CD8-positive, alpha-beta memory T cell (primary cell): Measurements from ENCODE around the gene AKAP14. TPM values are rescaled to one million over a fixed set of nuclear protein-coding genes. Genes with fewer than 3 reads are reported as not detected.
"Not testable (repeated sequence)": the region's sequence is repeated elsewhere in the genome, so short reads cannot be mapped to it uniquely, and the experiment has no call there.

Experiments used
- CTCF ChIA-PET: fragments of 350-600 bp; sonication (Branson Sonifier 250); formaldehyde crosslinking; loops from one replicate; lab custom pipeline; 2021; ENCODE audit warnings: antibody characterized with exemption; lab: Charles Lee
- POLR2A ChIA-PET: fragments of 350-600 bp; sonication (Branson Sonifier 250); formaldehyde crosslinking; loops from one replicate; lab custom pipeline; 2021; ENCODE audit warnings: antibody characterized with exemption; lab: Charles Lee
- DNase-seq, 5 donors: peaks; one replicate each; pipeline versions ENCODE4 v3.0.0 to v3.0.0-alpha.2; 2020 to 2022; ENCODE audit warnings: mixed read lengths in 1 of 5
- H3K27ac ChIP-seq: one replicate; pipeline ENCODE4 v1.7.0; 2013; ENCODE audit warnings: low read depth, mild to moderate bottlenecking, low read length, moderate library complexity
- H3K27me3 ChIP-seq: 2 replicates; pipeline ENCODE4 v1.7.0; 2013; ENCODE audit warnings: low read length, mild to moderate bottlenecking; ENCODE audit not compliant: insufficient read depth, poor library complexity, severe bottlenecking
- H3K36me3 ChIP-seq: 2 replicates; pipeline ENCODE4 v1.7.0; 2013; ENCODE audit warnings: mild to moderate bottlenecking, low read length, moderate library complexity; ENCODE audit not compliant: insufficient read depth
- H3K4me1 ChIP-seq: 2 replicates; pipeline ENCODE4 v1.7.0; 2013; ENCODE audit warnings: mild to moderate bottlenecking, low read length, moderate library complexity; ENCODE audit not compliant: insufficient read depth
- H3K4me3 ChIP-seq: 2 replicates; pipeline ENCODE4 v1.7.0; 2013; ENCODE audit warnings: mild to moderate bottlenecking, low read length
- H3K9me3 ChIP-seq: 2 replicates; pipeline ENCODE4 v1.7.0; 2013; ENCODE audit warnings: mild to moderate bottlenecking, low read length
- H3K27ac Mint-ChIP-seq, 8 donors: one replicate each; pipeline ENCODE4 v1.8.0; 2020 to 2021; ENCODE audit warnings: mixed read lengths in 8 of 8, mild to moderate bottlenecking in 6 of 8, inconsistent platforms in 3 of 8, moderate library complexity in 3 of 8
- H3K27me3 Mint-ChIP-seq, 2 donors: one replicate each; pipeline ENCODE4 v1.8.0; 2020 to 2021; ENCODE audit warnings: mixed read lengths in 2 of 2, mild to moderate bottlenecking in 1 of 2, moderate library complexity in 1 of 2
- H3K36me3 Mint-ChIP-seq, 3 donors: one replicate each; pipeline ENCODE4 v1.8.0; 2020 to 2021; ENCODE audit warnings: mixed read lengths in 3 of 3, inconsistent platforms in 1 of 3, mild to moderate bottlenecking in 1 of 3
- H3K4me1 Mint-ChIP-seq, 3 donors: one replicate each; pipeline ENCODE4 v1.8.0; 2020 to 2021; ENCODE audit warnings: mixed read lengths in 3 of 3, inconsistent platforms in 1 of 3, mild to moderate bottlenecking in 1 of 3
- H3K4me3 Mint-ChIP-seq, 7 donors: one replicate each; pipeline ENCODE4 v1.8.0; 2020 to 2021; ENCODE audit warnings: mixed read lengths in 7 of 7, mild to moderate bottlenecking in 6 of 7, moderate library complexity in 4 of 7, inconsistent platforms in 2 of 7
- H3K9me3 Mint-ChIP-seq, 5 donors: one replicate each; pipeline ENCODE4 v1.8.0; 2020 to 2022; ENCODE audit warnings: mixed read lengths in 5 of 5, mild to moderate bottlenecking in 3 of 5, moderate library complexity in 2 of 5, inconsistent platforms in 1 of 5
- polyA plus RNA-seq: library from polyadenylated mRNA; unstranded; fragments of 300-500 nt; fragmentation: Illumina TruSeq; gene quantifications from one replicate; pipeline ENCODE4 v1.2.3, GENCODE V29; 2021
- total RNA-seq, 2 experiments: library from RNA; stranded (reverse); gene quantifications; one replicate each; pipeline ENCODE4 v1.2.3, GENCODE V29; 2021

The AKAP14 gene
- total and polyA plus RNA-seq, 3 experiments from 2014 or later = not detected

DNA sequence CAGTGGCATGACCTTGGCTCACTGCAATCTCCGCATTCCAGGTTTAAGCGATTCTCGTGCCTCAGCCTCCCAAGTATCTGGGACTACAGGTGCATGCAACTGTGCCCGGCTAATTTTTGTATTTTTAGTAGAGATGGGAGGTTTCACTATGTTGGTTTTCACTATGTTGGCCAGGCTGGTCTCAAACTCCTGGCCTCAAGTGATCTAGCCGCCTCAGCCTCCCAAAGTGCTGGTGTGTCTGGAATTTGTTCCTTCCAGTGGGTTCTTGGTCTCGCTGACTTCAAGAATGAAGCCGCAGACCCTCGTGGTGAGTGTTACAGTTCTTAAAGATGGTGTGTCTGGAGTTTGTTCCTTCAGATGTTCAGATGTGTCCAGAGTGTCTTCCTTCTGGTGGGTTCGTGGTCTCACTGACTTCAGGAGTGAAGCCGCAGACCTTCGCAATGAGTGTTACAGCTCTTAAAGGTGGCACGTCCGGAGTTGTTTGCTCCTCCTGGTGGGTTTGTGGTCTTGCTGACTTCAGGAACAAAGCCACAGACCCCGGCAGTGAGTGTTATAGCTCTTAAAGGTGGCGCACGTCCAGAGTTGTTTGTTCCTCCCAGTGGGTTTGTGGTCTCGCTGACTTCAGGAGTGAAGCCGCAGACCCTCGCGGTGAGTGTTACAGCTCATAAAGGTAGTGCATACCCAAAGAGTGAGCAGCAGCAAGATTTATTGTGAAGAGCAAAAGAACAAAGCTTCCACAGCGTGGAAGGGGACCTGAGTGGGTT lies 60.3 kb downstream of the AKAP14 start:
- not testable (repeated sequence) for H3K9me3 ChIP-seq, H3K36me3 ChIP-seq, H3K4me1 ChIP-seq, H3K27ac ChIP-seq, H3K27me3 ChIP-seq, H3K36me3 Mint-ChIP-seq, H3K9me3 Mint-ChIP-seq, H3K4me3 ChIP-seq
- Mint-ChIP-seq H3K27me3 (peaks cover 0 to 16% of the 10 kb centered on the region in 2 donors), H3K4me1 (peaks cover 23 to 38% (median 25%) of the 10 kb centered on the region in 3 donors), H3K4me3 (peak overlapping the region; percentile 14 to 71 (median 45)), H3K27ac (peak overlapping the region; percentile 56 to 89 (median 80))
- POLR2A ChIA-PET = interaction anchor here (1.2 kb wide), 1 partner anchor 165 kb away, joined by 4 read pairs; the partner anchor contains the start of gene RPL39
- CTCF ChIA-PET = interaction anchor here (1.1 kb wide), 1 partner anchor 24 kb away, joined by 3 read pairs; no protein-coding TSS in a partner anchor
- peak; percentile 17 to 83 (median 79) for DNase-seq

DNA sequence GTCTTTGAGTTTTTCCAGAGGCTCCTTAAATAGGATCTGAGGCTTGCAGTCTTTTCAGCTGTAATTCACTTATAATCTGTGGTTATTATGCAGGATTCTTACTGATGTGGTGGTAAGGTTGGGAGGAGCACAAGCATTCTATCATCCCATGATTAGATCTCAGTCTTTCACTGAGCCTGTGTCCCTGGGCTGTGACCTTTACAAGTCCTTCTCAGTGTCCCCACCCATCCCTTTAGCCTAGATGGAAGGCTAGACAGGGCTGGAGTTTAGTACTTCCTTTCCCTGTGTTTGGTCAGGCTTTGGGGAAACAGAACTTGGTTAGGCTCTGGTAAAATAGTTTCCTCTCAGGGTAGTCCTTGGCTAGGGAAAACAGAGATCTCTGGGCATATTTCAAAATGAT lies 64.9 kb downstream of the AKAP14 start:
- Mint-ChIP-seq H3K27ac (no peak overlapping the region), H3K9me3 (peaks cover 0 to 5% (median 3%) of the 10 kb centered on the region in 5 donors), H3K4me1 (peaks cover 15 to 19% (median 15%) of the 10 kb centered on the region in 3 donors), H3K4me3 (no peak overlapping the region), H3K27me3 (peaks cover 15 to 22% of the 10 kb centered on the region in 2 donors), H3K36me3 (peaks cover 0 to 3% (median 0%) of the 10 kb centered on the region in 3 donors)
- Histone ChIP-seq H3K9me3 (no peaks in the 10 kb centered on the region), H3K27ac (no peak overlapping the region), H3K4me1 (no peaks in the 10 kb centered on the region), H3K4me3 (no peak overlapping the region), H3K36me3 (no peaks in the 10 kb centered on the region), H3K27me3 (peaks cover 5% of the 10 kb centered on the region)
- POLR2A ChIA-PET = no interaction called here
- CTCF ChIA-PET = no interaction called here
- DNase-seq = no peak

GRCh38 chrX:119966837-119967236 lies 71.1 kb downstream of the AKAP14 start:
- H3K27ac ChIP-seq, H3K4me3 ChIP-seq, POLR2A ChIA-PET, H3K4me3 Mint-ChIP-seq, H3K36me3 ChIP-seq, H3K9me3 ChIP-seq, H3K4me1 Mint-ChIP-seq, H3K36me3 Mint-ChIP-seq, CTCF ChIA-PET, DNase-seq, H3K27me3 ChIP-seq, H3K27ac Mint-ChIP-seq, H3K4me1 ChIP-seq, H3K9me3 Mint-ChIP-seq: not testable (repeated sequence)
- H3K27me3 Mint-ChIP-seq = peaks cover 8 to 15% of the 10 kb centered on the region in 2 donors

Other genes starting within 250 kb of the AKAP14 start
- 100 to 1,000 TPM; 122 to 125 TPM for gene SEPTIN6, start 202.7 kb upstream of the AKAP14 start, total RNA-seq
- 229 TPM for gene SEPTIN6, start 202.7 kb upstream of the AKAP14 start, polyA plus RNA-seq
- under 1 TPM; 0.33 to 0.55 TPM for gene SOWAHD, start 137.3 kb upstream of the AKAP14 start, total RNA-seq
- gene SOWAHD, start 137.3 kb upstream of the AKAP14 start, polyA plus RNA-seq = 0.84 TPM
- gene RPL39, start 104.3 kb upstream of the AKAP14 start, total RNA-seq = 1,000 to 10,000 TPM; 2,337 to 2,451 TPM
- 3,498 TPM for gene RPL39, start 104.3 kb upstream of the AKAP14 start, polyA plus RNA-seq
- gene UPF3B, start 42.9 kb upstream of the AKAP14 start, total RNA-seq = 10 to 100 TPM; 19.9 to 22.7 TPM
- gene UPF3B, start 42.9 kb upstream of the AKAP14 start, polyA plus RNA-seq = 10.9 TPM
- 10 to 100 TPM; 22.9 to 25.1 TPM for gene RNF113A, start 24.2 kb upstream of the AKAP14 start, total RNA-seq
- 59.6 TPM for gene RNF113A, start 24.2 kb upstream of the AKAP14 start, polyA plus RNA-seq
- 10 to 100 TPM; 97.3 to 98.5 TPM for gene NDUFA1, start 24.1 kb upstream of the AKAP14 start, total RNA-seq
- 314 TPM for gene NDUFA1, start 24.1 kb upstream of the AKAP14 start, polyA plus RNA-seq
- 10 to 100 TPM; 11.3 to 11.7 TPM for gene NKAP, start 47.9 kb downstream of the AKAP14 start, total RNA-seq
- gene NKAP, start 47.9 kb downstream of the AKAP14 start, polyA plus RNA-seq = 4.6 TPM
- gene RHOXF2B, start 181.8 kb downstream of the AKAP14 start, total RNA-seq = not detected
- gene RHOXF2B, start 181.8 kb downstream of the AKAP14 start, polyA plus RNA-seq = not detected
- not detected for gene RHOXF1, start 220.0 kb downstream of the AKAP14 start, total RNA-seq
- not detected for gene RHOXF1, start 220.0 kb downstream of the AKAP14 start, polyA plus RNA-seq